ENCODE data around the gene CD300LD.
"Not testable (repeated sequence)": the region's sequence is repeated elsewhere in the genome, so short reads cannot be mapped to it uniquely, and the experiment has no call there.

The CD300LD gene

GRCh38 chr17:74592087-74592990 is at the start of gene CD300LD:
CD300LD (minus strand) TSS chr17:74592283; CDS start chr17:74592202, 81 bp downstream.
- no peak for DNase-seq (ENCODE audit: low spot score)

GRCh38 chr17:74641224-74641957 is 49.3 kb upstream of the CD300LD start:
- no peak for DNase-seq (ENCODE audit: low spot score)

- DNase-seq (ENCODE audit: low spot score), result no peak
Measured at GRCh38 chr17:74639704-74640151, 47.6 kb upstream of the CD300LD start.

- DNase-seq (ENCODE audit: low spot score), result no peak
Measured at GRCh38 chr17:74637926-74638325, 45.8 kb upstream of the CD300LD start.

GRCh38 chr17:74637265-74637664 is 45.2 kb upstream of the CD300LD start:
- no peak for DNase-seq (ENCODE audit: low spot score)

GRCh38 chr17:74636541-74637085 is 44.5 kb upstream of the CD300LD start:
- not testable (repeated sequence) for DNase-seq (ENCODE audit: low spot score)

GRCh38 chr17:74635418-74635817 is 43.3 kb upstream of the CD300LD start:
- DNase-seq (ENCODE audit: low spot score), result no peak

GRCh38 chr17:74633326-74633725 is 41.2 kb upstream of the CD300LD start:
- no peak for DNase-seq (ENCODE audit: low spot score)

GRCh38 chr17:74632617-74633016 is 40.5 kb upstream of the CD300LD start:
- no peak for DNase-seq (ENCODE audit: low spot score)

- no peak for DNase-seq (ENCODE audit: low spot score)
Measured at GRCh38 chr17:74631468-74632450, 39.7 kb upstream of the CD300LD start.

- DNase-seq (ENCODE audit: low spot score), result not testable (repeated sequence)
Measured at GRCh38 chr17:74630251-74630650, 38.2 kb upstream of the CD300LD start.

GRCh38 chr17:74625661-74626060 is 33.6 kb upstream of the CD300LD start:
- no peak for DNase-seq (ENCODE audit: low spot score)

- no peak for DNase-seq (ENCODE audit: low spot score)
Measured at GRCh38 chr17:74624131-74624530, 32.0 kb upstream of the CD300LD start.

GRCh38 chr17:74623693-74624093 is 31.6 kb upstream of the CD300LD start, which contains the start of gene CD300E:
CD300E (minus strand) TSS chr17:74623738; CDS start chr17:74623621, 117 bp downstream.
- no peak for DNase-seq (ENCODE audit: low spot score)

GRCh38 chr17:74619077-74619673 is 27.1 kb upstream of the CD300LD start:
- no peak for DNase-seq (ENCODE audit: low spot score)

- DNase-seq (ENCODE audit: low spot score), result no peak
Measured at GRCh38 chr17:74618451-74618850, 26.4 kb upstream of the CD300LD start.

GRCh38 chr17:74616696-74617095 is 24.6 kb upstream of the CD300LD start:
- DNase-seq (ENCODE audit: low spot score), result no peak

- DNase-seq (ENCODE audit: low spot score), result no peak
Measured at GRCh38 chr17:74612046-74612445, 20.0 kb upstream of the CD300LD start.

- DNase-seq (ENCODE audit: low spot score), result no peak
Measured at GRCh38 chr17:74610108-74610507, 18.0 kb upstream of the CD300LD start.

- DNase-seq (ENCODE audit: low spot score), result no peak
Measured at GRCh38 chr17:74608511-74608910, 16.4 kb upstream of the CD300LD start.

- DNase-seq (ENCODE audit: low spot score), result no peak
Measured at GRCh38 chr17:74607221-74607620, 15.1 kb upstream of the CD300LD start.

All from hematopoietic multipotent progenitor cell treated with erythropoietin and hydrocortisone succinate and interleukin-3 and kit ligand, for 17 days (in vitro differentiated cells).